SK-N-MC (cell line): Measurements from ENCODE around the gene CYP4F22.

Experiments
- EZH2 ChIP-seq: fragments of 200-600 bp; sonication (generic); IDR thresholded peaks from one replicate; pipeline ENCODE4 v1.6.1; 2017; ENCODE audit warnings: antibody characterized with exemption
- FOXP2 ChIP-seq: optimal IDR thresholded peaks from 2 replicates; pipeline ENCODE3; 2011; ENCODE audit warnings: mild to moderate bottlenecking, moderate library complexity; ENCODE audit not compliant: insufficient read depth; ENCODE audit errors: extremely low read length, control extremely low read depth
- POLR2AphosphoS5 ChIP-seq: IDR thresholded peaks from 2 replicates; pipeline ENCODE4 v1.6.1; 2012; ENCODE audit warnings: mild to moderate bottlenecking, low read depth, low read length, borderline replicate concordance

DNA sequence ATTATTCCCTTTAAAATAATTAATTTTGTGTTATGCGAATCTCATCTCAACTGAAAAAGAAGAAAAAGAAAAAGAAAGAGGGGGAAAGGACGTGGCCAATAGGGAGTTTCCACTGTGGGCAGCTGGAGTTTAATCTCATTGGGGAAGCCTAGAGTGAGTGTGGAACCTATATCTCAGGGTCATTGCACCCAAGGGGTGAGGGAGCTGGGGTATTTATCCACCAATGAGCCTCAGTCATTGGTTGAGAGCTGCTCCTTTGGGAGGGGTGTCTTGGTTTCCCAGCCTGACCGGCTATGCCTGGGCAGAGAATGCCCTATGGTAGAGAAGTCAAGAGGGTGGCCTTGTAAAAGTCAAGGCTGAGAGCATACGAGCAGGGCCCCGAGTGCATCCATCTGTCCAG is 16.5 kb downstream of the CYP4F22 start:
- TF ChIP-seq FOXP2, result no peak
- TF ChIP-seq EZH2, result no peak
- no peak for TF ChIP-seq POLR2AphosphoS5
